Neural cell (in vitro differentiated cells): ENCODE results near the gene TRMU.

ENCODE experiments used
- EP300 ChIP-seq: fragments of 450-650 bp; conservative IDR thresholded peaks from 2 replicates; pipeline ENCODE4 v1.6.1; 2014; ENCODE audit warnings: antibody characterized with exemption, mild to moderate bottlenecking, moderate library complexity; ENCODE audit not compliant: poor library complexity, severe bottlenecking
- EZH2 ChIP-seq: fragments of 200-600, 300-800 bp; shearing (Covaris generic), sonication (generic); IDR thresholded peaks from 2 replicates; pipeline ENCODE4 v1.6.1; 2014; ENCODE audit warnings: antibody characterized with exemption, low read length, borderline replicate concordance, mild to moderate bottlenecking; ENCODE audit not compliant: insufficient read depth, poor library complexity, severe bottlenecking
- POLR2AphosphoS5 ChIP-seq: IDR thresholded peaks from 2 replicates; pipeline ENCODE4 v1.6.1; 2012
- RAD21 ChIP-seq: fragments of 450-650 bp; conservative IDR thresholded peaks from 2 replicates; pipeline ENCODE4 v1.6.1; 2014; ENCODE audit warnings: antibody characterized with exemption, mild to moderate bottlenecking, moderate library complexity
- TAF1 ChIP-seq: IDR thresholded peaks from 2 replicates; pipeline ENCODE4 v1.6.1; 2012; ENCODE audit warnings: low read depth
- TF ChIP-seq, protein P1 (sequence below): fragments of 450-650 bp; IDR thresholded peaks from 2 replicates; pipeline ENCODE4 v1.5.1; 2014; ENCODE audit warnings: antibody characterized with exemption, mild to moderate bottlenecking, moderate library complexity; ENCODE audit not compliant: poor library complexity, severe bottlenecking

DNA sequence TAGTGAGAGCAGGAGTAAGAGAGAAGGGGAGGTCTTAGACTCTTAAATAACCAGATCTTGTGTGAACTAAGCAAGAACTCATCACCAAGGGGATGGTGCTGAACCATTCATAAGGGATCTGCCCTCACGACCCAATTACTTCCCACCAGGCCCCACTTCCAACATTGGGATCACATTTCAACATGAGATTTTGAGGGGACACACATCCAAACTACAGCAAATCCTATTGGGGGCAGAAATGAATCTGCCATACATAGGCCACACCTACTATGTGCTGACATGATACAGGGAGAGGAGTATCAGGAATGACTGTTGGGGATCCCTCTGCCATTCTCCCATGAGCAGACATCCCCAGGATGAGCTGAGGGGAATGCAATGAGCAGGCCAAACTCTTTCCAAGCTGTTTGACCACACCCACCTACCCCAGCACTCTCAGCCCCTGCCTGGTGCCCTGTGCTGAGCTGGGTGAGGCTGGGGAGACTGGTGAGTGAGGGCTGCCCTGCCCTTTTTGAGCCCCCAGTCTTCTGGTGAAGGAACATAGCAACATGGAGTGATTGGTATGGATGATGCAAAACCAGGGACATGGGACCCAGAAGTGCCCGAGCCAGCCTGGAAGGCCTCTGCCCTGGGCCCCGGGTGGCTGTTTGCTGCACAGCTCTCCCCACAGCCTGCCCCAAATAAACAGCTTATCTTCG is 40.1 kb upstream of the TRMU start:
- TF ChIP-seq EZH2: no peak
- TF ChIP-seq, protein P1, sequence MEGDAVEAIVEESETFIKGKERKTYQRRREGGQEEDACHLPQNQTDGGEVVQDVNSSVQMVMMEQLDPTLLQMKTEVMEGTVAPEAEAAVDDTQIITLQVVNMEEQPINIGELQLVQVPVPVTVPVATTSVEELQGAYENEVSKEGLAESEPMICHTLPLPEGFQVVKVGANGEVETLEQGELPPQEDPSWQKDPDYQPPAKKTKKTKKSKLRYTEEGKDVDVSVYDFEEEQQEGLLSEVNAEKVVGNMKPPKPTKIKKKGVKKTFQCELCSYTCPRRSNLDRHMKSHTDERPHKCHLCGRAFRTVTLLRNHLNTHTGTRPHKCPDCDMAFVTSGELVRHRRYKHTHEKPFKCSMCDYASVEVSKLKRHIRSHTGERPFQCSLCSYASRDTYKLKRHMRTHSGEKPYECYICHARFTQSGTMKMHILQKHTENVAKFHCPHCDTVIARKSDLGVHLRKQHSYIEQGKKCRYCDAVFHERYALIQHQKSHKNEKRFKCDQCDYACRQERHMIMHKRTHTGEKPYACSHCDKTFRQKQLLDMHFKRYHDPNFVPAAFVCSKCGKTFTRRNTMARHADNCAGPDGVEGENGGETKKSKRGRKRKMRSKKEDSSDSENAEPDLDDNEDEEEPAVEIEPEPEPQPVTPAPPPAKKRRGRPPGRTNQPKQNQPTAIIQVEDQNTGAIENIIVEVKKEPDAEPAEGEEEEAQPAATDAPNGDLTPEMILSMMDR: no peak
- no peak for TF ChIP-seq EP300
- TF ChIP-seq RAD21: no peak
- no peak for TF ChIP-seq POLR2AphosphoS5
- no peak for TF ChIP-seq TAF1
